Measurements from ENCODE around the gene KATNIP. TPM values are rescaled to one million over a fixed set of nuclear protein-coding genes. Genes with fewer than 3 reads are reported as not detected.
A peak's percentile ranks its signal among the peaks of the same experiment; 100 is the strongest.
"Not testable (repeated sequence)": the region's sequence is repeated elsewhere in the genome, so short reads cannot be mapped to it uniquely, and the experiment has no call there.

The KATNIP gene
- total and polyA plus RNA-seq, 7 experiments from 2014 or later = 5.7 to 39.0 (median 20.1) TPM

DNA sequence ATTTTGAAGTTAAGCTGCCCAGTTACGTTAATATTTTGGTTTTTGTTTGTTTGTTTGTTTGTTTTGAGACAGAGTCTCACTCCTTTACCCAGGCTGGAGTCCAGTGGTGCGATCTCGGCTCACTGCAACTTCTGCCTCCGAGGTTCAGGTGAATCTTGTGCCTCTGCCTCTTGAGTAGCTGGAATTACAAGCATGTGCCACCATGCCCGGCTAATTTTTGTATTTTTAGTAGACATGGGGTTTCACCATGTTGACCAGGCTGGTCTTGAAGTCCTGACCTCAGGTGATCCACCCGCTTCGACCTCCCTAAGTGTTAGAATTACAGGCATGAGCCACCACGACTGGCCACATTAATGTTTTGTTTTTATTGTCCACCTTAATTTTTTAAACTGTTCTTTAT is 21.0 kb downstream of the KATNIP start:
- H3K9me3 Mint-ChIP-seq; H3K9me3 ChIP-seq (ENCODE audit: control insufficient read depth in 2 of 3, low read length in 3 of 3); H3K4me1 ChIP-seq (ENCODE audit: control insufficient read depth in 2 of 2, insufficient read depth in 2 of 2, low read length in 2 of 2); ATAC-seq; DNase-seq; H3K27ac ChIP-seq (ENCODE audit: low read depth, low read length); H3K4me3 Mint-ChIP-seq; H3K4me3 ChIP-seq (ENCODE audit: low read length); CTCF ChIA-PET; H3K4me1 Mint-ChIP-seq; H3K36me3 ChIP-seq (ENCODE audit: control insufficient read depth in 2 of 3, insufficient read depth in 3 of 3, low read length in 3 of 3); H3K27me3 ChIP-seq (ENCODE audit: control insufficient read depth in 2 of 2, insufficient read depth in 2 of 2, low read length in 2 of 2); H3K27me3 Mint-ChIP-seq; POLR2A ChIA-PET; intact Hi-C loops (cut with micrococcal nuclease): not testable (repeated sequence)
- Mint-ChIP-seq H3K27ac (peak overlapping the region in 1 of 9 donors; percentile 20), H3K36me3 (peaks cover 0 to 22% (median 7%) of the 10 kb centered on the region in 5 donors)

DNA sequence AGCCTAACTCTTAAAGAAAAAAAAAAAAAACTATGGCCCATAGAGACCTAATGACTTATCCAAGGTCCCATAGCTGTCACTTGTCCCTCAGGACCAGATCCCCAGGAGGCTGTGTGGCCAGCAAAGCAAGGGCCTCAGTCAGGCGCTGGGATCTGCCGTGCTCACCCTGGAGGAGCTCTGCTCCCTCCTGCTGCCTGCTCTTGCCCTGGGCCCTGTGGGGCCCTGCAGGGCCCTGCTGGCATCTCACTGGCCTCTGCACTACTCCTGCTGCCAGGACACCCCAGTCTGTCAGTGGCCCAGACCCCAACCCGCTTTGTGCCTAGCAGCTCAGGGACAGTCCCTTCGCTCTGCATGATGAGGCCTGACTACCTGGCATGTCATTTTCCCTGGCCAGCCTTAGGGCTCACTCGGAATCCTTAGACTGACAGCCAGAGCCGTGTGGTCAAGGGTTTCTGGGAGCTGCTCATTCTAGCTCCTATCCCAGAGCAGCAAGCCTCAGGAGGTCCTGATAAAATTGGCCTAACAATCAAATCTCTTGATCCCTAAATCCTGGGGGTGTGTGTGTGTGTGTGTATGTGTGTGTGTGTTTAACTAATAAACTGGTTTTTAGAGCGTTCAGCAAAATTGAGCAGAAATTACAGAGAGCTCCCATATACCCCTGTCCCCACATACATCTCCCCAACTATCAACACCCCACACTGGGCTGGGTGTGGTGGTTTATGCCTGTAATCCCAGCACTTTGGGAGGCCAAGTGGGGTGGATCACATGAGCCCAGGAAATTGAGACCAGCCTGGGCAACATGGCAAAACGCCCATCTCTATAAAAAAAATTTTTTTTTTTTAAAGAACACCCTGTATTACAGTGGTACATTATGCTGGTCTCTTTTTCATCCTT is 21.7 kb downstream of the KATNIP start:
- Histone ChIP-seq H3K4me1 (ENCODE audit: control insufficient read depth in 2 of 2, insufficient read depth in 2 of 2, low read length in 2 of 2) (no peaks in the 10 kb centered on the region), H3K9me3 (ENCODE audit: control insufficient read depth in 2 of 3, low read length in 3 of 3) (no peaks in the 10 kb centered on the region), H3K36me3 (ENCODE audit: control insufficient read depth in 2 of 3, insufficient read depth in 3 of 3, low read length in 3 of 3) (peaks cover 0 to 8% (median 0%) of the 10 kb centered on the region in 3 experiments), H3K27me3 (ENCODE audit: control insufficient read depth in 2 of 2, insufficient read depth in 2 of 2, low read length in 2 of 2) (no peaks in the 10 kb centered on the region), H3K27ac (ENCODE audit: low read depth, low read length) (no peak overlapping the region), H3K4me3 (ENCODE audit: low read length) (no peak overlapping the region)
- Mint-ChIP-seq H3K27me3 (no peaks in the 10 kb centered on the region), H3K4me1 (peaks cover 0 to 4% (median 0%) of the 10 kb centered on the region in 7 donors), H3K27ac (no peak overlapping the region), H3K4me3 (no peak overlapping the region), H3K36me3 (peaks cover 0 to 23% (median 7%) of the 10 kb centered on the region in 5 donors), H3K9me3 (no peaks in the 10 kb centered on the region)
- intact Hi-C loops (cut with micrococcal nuclease) = no loop called here
- no peak for DNase-seq
- CTCF ChIA-PET = no interaction called here
- ATAC-seq = no peak
- POLR2A ChIA-PET = interaction anchor here (1.2 kb wide), 1 partner anchor 22 kb away, joined by 3 read pairs; the partner anchor contains the start of genes GTF3C1 and KATNIP

DNA sequence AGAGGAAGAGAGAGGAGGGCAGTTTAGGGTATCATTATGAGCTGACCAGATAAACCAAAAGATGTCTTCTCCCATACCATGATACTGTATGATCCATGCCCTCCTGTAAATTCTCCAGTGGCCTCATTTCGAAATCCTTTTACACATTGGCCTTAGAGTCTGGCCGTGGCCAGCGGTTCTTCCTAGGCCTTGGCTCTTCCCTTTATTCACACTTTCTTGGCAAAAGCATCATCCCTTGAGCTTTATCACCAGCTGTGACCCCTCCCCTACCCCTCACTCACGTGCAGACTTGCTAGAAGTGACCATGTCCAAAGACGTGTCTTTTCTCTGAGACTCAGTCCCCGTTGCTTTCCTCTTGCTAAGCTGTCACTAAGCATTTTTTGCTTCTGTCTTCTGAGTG is 22.8 kb downstream of the KATNIP start:
- no peak for DNase-seq
- no peak overlapping the region for H3K27ac Mint-ChIP-seq
- intact Hi-C loops (cut with micrococcal nuclease) = no loop called here
- H3K36me3 Mint-ChIP-seq = peaks cover 0 to 21% (median 7%) of the 10 kb centered on the region in 5 donors
- Histone ChIP-seq H3K9me3 (ENCODE audit: control insufficient read depth in 2 of 3, low read length in 3 of 3) (no peaks in the 10 kb centered on the region), H3K36me3 (ENCODE audit: control insufficient read depth in 2 of 3, insufficient read depth in 3 of 3, low read length in 3 of 3) (peaks cover 0 to 8% (median 0%) of the 10 kb centered on the region in 3 experiments), H3K4me1 (ENCODE audit: control insufficient read depth in 2 of 2, insufficient read depth in 2 of 2, low read length in 2 of 2) (no peaks in the 10 kb centered on the region), H3K27me3 (ENCODE audit: control insufficient read depth in 2 of 2, insufficient read depth in 2 of 2, low read length in 2 of 2) (no peaks in the 10 kb centered on the region), H3K27ac (ENCODE audit: low read depth, low read length) (no peak overlapping the region), H3K4me3 (ENCODE audit: low read length) (no peak overlapping the region)
- ChIA-PET CTCF (no interaction called here), POLR2A (interaction anchor here (1.2 kb wide), 1 partner anchor 23 kb away, joined by 3 read pairs; the partner anchor contains the start of genes GTF3C1 and KATNIP)
- no peaks in the 10 kb centered on the region for H3K4me1 Mint-ChIP-seq
- H3K4me3 Mint-ChIP-seq = no peak overlapping the region
- H3K9me3 Mint-ChIP-seq = no peaks in the 10 kb centered on the region
- no peaks in the 10 kb centered on the region for H3K27me3 Mint-ChIP-seq
- ATAC-seq = no peak

DNA sequence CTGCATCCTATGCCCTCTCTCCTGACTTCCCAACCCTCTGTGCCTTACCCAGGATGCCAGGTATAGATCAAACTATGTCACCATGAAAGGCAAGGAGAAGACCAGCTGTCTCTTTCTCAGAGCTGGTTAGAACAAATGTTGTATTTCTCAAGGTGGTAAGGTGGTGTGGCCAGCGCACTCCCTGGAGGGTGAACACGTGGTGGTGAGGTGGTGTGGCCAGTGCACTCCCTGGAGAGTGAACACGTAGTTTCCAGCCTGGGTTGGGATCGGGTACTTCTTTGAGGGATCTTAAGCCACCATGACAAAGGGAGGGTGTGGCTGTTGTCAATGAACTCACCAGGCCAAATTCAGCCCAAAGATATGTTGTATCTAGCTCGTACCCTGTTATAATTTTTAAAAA is 26.8 kb downstream of the KATNIP start:
- Histone ChIP-seq H3K4me1 (ENCODE audit: control insufficient read depth in 2 of 2, insufficient read depth in 2 of 2, low read length in 2 of 2) (no peaks in the 10 kb centered on the region), H3K27ac (ENCODE audit: low read depth, low read length) (no peak overlapping the region), H3K9me3 (ENCODE audit: control insufficient read depth in 2 of 3, low read length in 3 of 3) (no peaks in the 10 kb centered on the region), H3K36me3 (ENCODE audit: control insufficient read depth in 2 of 3, insufficient read depth in 3 of 3, low read length in 3 of 3) (peaks cover 0 to 8% (median 0%) of the 10 kb centered on the region in 3 experiments), H3K27me3 (ENCODE audit: control insufficient read depth in 2 of 2, insufficient read depth in 2 of 2, low read length in 2 of 2) (no peaks in the 10 kb centered on the region), H3K4me3 (ENCODE audit: low read length) (no peak overlapping the region)
- H3K4me3 Mint-ChIP-seq = no peak overlapping the region
- peaks cover 0 to 40% (median 11%) of the 10 kb centered on the region in 5 donors for H3K36me3 Mint-ChIP-seq
- no peak overlapping the region for H3K27ac Mint-ChIP-seq
- CTCF ChIA-PET = no interaction called here
- peaks cover 0 to 3% (median 0%) of the 10 kb centered on the region in 11 donors for H3K9me3 Mint-ChIP-seq
- DNase-seq (no peak), ATAC-seq (no peak)
- POLR2A ChIA-PET = no interaction called here
- intact Hi-C loops (cut with micrococcal nuclease) = no loop called here
- peaks cover 0 to 11% (median 0%) of the 10 kb centered on the region in 7 donors for H3K4me1 Mint-ChIP-seq
- no peaks in the 10 kb centered on the region for H3K27me3 Mint-ChIP-seq

DNA sequence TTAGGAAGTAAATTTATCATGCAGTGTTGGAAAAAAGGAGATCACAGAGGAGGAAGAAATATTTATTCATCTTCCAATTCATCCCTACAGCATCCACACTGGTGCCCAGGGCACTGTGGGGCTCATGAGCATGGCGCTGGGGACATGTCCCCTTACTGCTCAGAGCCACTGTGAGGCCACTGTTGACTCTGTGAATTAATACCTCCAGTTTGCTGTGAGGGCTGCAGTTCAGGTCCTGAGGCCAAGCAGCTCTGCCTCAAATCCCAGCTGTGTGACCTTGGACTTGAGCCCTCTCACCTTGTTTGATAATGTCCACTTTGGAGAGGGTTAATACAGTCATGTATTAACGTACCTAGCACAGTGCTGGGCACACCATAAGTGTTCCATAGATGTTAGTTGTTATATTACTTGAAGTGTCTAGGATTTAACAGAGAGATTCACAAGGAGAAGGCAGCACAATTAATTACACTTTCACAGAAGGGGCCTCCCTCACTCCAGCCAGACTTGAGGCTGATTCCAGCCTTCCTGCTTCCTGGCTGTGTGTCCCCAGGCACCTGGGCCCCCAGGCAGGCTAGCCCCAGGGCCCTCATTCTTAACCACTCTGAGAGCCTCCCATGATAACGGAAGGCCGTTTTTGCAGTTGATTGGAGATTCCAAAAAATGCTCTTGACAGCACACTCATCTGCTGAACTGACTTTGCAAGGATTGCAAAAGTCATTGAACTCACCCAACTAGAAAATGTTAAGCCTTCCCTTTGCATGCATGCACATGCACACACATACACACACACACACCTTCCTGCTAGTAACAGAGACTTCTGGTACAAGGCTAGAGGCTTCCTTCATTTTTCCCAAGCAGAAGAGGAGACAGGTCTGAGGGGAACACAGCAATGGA is 29.4 kb downstream of the KATNIP start:
- ATAC-seq (no peak), DNase-seq (no peak)
- H3K27me3 Mint-ChIP-seq = no peaks in the 10 kb centered on the region
- H3K9me3 Mint-ChIP-seq = peaks cover 0 to 6% (median 0%) of the 10 kb centered on the region in 11 donors
- no peaks in the 10 kb centered on the region for H3K27me3 ChIP-seq (ENCODE audit: control insufficient read depth in 2 of 2, insufficient read depth in 2 of 2, low read length in 2 of 2)
- H3K4me1 Mint-ChIP-seq = peaks cover 0 to 11% (median 0%) of the 10 kb centered on the region in 7 donors
- ChIA-PET POLR2A (no interaction called here), CTCF (no interaction called here)
- no peak overlapping the region for H3K4me3 Mint-ChIP-seq
- no peaks in the 10 kb centered on the region for H3K9me3 ChIP-seq (ENCODE audit: control insufficient read depth in 2 of 3, low read length in 3 of 3)
- no peaks in the 10 kb centered on the region for H3K4me1 ChIP-seq (ENCODE audit: control insufficient read depth in 2 of 2, insufficient read depth in 2 of 2, low read length in 2 of 2)
- H3K36me3 Mint-ChIP-seq = peaks cover 3 to 59% (median 29%) of the 10 kb centered on the region in 5 donors
- no peak overlapping the region for H3K4me3 ChIP-seq (ENCODE audit: low read length)
- H3K27ac ChIP-seq (ENCODE audit: low read depth, low read length) = no peak overlapping the region
- intact Hi-C loops (cut with micrococcal nuclease) = no loop called here
- H3K36me3 ChIP-seq (ENCODE audit: control insufficient read depth in 2 of 3, insufficient read depth in 3 of 3, low read length in 3 of 3) = peaks cover 0 to 8% (median 0%) of the 10 kb centered on the region in 3 experiments
- H3K27ac Mint-ChIP-seq = peak overlapping the region in 1 of 9 donors; percentile 31

DNA sequence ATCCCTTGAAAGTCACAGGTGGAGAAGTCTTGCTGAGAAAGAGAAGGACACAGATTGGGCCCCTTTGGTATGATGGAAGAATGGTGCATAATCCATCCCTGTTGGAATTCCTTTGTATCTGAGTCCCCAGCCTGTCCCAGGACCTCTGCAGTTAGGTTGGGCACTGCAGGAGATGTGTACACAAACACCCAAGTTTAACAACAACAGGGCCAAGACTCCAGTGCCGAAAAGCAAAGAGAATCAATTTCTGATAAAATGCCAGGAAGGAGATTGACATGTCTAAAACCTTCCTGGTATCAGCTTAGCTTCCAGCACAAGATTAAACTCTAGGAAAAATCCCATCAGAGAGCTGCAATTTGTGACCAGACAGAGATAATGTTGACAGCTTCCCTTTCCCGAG is 32.9 kb downstream of the KATNIP start:
- DNase-seq (no peak), ATAC-seq (no peak)
- Mint-ChIP-seq H3K4me3 (no peak overlapping the region), H3K9me3 (peaks cover 0 to 6% (median 0%) of the 10 kb centered on the region in 11 donors), H3K36me3 (peaks cover 3 to 56% (median 33%) of the 10 kb centered on the region in 5 donors), H3K4me1 (peaks cover 0 to 11% (median 0%) of the 10 kb centered on the region in 7 donors), H3K27me3 (no peaks in the 10 kb centered on the region), H3K27ac (peak overlapping the region in 1 of 9 donors; percentile 3)
- H3K4me1 ChIP-seq (ENCODE audit: control insufficient read depth in 2 of 2, insufficient read depth in 2 of 2, low read length in 2 of 2) = no peaks in the 10 kb centered on the region
- H3K27me3 ChIP-seq (ENCODE audit: control insufficient read depth in 2 of 2, insufficient read depth in 2 of 2, low read length in 2 of 2) = no peaks in the 10 kb centered on the region
- no peaks in the 10 kb centered on the region for H3K9me3 ChIP-seq (ENCODE audit: control insufficient read depth in 2 of 3, low read length in 3 of 3)
- no peak overlapping the region for H3K4me3 ChIP-seq (ENCODE audit: low read length)
- CTCF ChIA-PET = interaction anchor here (0.5 kb wide), 1 partner anchor 972 kb away, joined by 4 read pairs; no protein-coding TSS in a partner anchor
- H3K27ac ChIP-seq (ENCODE audit: low read depth, low read length) = no peak overlapping the region
- intact Hi-C loops (cut with micrococcal nuclease) = no loop called here
- H3K36me3 ChIP-seq (ENCODE audit: control insufficient read depth in 2 of 3, insufficient read depth in 3 of 3, low read length in 3 of 3) = no peaks in the 10 kb centered on the region
- POLR2A ChIA-PET = no interaction called here

Data from naive thymus-derived CD4-positive, alpha-beta T cell (primary cell).